GM21717 (cell line): Measurements from ENCODE around the gene GDAP2.

Experiments used
- ATAC-seq: cut with Tn5 transposase; IDR thresholded peaks from one replicate; pipeline ENCODE4 v1.9.1; 2021; ENCODE audit warnings: mild to moderate bottlenecking, moderate library complexity; ENCODE audit not compliant: unreplicated experiment

Gene GDAP2

GRCh38 chr1:117814856-117815797 lies 114.3 kb downstream of the GDAP2 start:
- ATAC-seq = no peak
